Ishikawa (cell line): ENCODE measurements around the gene ZNF211.

Source experiments
- CEBPB ChIP-seq: IDR thresholded peaks from 2 replicates; pipeline ENCODE4 v1.6.1; 2012
- EP300 ChIP-seq: IDR thresholded peaks from 2 replicates; pipeline ENCODE4 v1.6.1; 2012; ENCODE audit warnings: borderline replicate concordance
- NFIC ChIP-seq: IDR thresholded peaks from 2 replicates; pipeline ENCODE4 v1.6.1; 2012
- TF ChIP-seq, protein P1 (sequence below): IDR thresholded peaks from 2 replicates; pipeline ENCODE4 v1.6.1; 2012

- TF ChIP-seq, protein P1, sequence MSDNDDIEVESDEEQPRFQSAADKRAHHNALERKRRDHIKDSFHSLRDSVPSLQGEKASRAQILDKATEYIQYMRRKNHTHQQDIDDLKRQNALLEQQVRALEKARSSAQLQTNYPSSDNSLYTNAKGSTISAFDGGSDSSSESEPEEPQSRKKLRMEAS: no peak
- TF ChIP-seq NFIC (peak; percentile 100), EP300 (no peak), CEBPB (no peak)
Measured at GRCh38 chr19:57599761-57600383, 33.1 kb upstream of the ZNF211 start, which contains the start of gene ZNF530.
